SW 1271 (cell line): ENCODE data around the gene MYO1H.
"Not testable (repeated sequence)": the region's sequence is repeated elsewhere in the genome, so short reads cannot be mapped to it uniquely, and the experiment has no call there.

Experiments
- DNase-seq, 2 experiments: peaks; one replicate each; lab custom pipeline; 2025; lab: John Stamatoyannopoulos, UW

Gene MYO1H

DNA sequence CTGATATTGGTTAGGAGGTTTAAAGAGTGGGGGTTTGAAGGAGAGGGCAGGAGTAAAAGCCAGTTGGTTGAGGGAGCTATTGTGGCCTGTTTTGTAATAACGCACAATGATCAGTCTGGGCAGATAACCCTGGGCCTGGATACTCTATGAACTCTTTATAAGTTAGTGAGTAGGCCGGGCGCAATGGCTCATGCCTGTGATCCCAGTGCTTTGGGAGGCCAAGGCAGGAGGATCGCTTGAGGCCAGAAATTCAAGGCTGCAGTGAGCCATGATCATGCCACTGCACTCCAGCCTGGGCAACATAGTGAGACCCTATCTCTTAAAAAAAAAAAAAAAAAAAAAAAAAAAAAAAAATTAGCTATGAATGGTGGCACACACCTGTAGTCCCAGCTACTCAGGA lies 58.4 kb downstream of the MYO1H start:
- not testable (repeated sequence) for DNase-seq

- no peak for DNase-seq
These were observed 71.3 kb downstream of the MYO1H start for GRCh38 chr12:109418848-109419480.

DNA sequence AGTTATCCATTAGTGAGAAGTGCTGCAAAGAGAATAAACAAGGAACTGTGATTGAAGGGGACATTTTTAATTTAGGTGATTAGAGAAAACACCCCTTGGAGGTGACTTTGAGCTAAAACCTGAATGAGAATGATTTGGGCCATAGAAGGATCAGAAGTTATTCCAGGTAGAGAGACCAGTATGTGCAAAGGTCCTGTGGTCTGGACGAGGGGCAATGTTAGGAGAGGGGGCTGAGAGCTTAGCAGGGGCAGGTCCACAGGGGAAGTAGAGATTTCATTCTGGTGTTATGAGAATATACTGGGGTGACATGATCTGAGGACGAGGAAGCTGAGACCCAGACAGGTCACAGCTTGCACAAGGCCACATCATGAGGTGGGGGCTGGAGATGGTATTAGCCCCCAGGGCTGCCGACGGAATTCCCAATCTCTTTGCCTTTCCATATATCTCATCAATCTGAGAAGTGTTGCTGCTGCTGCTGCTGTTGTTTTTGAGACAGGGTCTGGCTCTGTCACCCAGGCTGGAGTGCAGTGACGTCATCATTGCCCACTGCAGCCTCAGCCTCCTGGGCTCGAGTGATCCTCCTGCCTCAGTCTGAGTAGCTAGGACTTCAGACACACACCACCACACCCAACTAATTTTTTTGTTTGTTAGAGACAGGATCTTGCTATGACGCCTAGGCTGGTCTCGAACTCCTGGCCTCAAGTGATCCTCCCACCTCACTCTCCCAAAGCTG lies 73.8 kb downstream of the MYO1H start:
- DNase-seq = no peak

DNA sequence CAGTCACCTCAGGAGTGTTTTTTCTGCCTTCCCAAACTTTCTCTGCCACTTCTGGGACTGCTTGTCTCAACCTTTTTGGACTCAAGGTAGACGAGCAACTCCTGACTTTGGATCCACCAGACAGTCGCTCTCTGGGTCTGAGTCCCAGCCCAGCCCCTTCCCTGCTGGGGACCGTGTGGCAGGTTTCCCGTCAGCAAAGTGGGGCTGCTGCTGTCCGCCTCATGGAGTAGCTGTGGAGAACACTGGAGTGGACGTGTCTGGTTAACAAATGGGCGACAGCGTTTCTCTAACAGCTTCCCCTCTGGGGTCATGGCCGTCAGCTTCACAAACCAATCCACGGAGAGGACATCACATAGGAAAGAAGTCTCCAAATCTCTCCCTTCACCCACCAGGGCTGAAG lies 74.6 kb downstream of the MYO1H start:
- no peak for DNase-seq

DNA sequence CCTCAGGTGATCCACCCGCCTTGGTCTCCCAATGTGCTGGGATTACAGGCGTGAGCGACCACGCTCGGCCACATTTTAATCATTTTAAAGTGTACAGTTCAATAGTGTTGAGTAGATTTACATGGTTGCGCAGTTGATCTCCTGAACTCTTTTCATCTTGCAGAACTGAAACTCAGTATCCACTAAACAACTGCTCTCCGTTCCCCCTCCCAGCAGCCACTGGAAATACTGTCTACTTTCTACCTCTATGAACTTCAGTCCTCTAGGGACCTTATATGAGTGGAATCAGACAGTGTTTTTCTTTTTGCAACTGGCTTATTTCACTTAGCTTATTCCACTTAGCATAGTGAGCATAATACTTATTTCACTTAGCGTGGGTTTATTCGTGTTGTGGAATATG lies 75.7 kb downstream of the MYO1H start:
- no peak for DNase-seq

GRCh38 chr12:109428037-109428629 lies 80.4 kb downstream of the MYO1H start:
- peak; percentile 22 to 73 for DNase-seq

GRCh38 chr12:109428804-109429203 lies 81.1 kb downstream of the MYO1H start:
- DNase-seq = not testable (repeated sequence)

- no peak for DNase-seq
These were observed 82.5 kb downstream of the MYO1H start for GRCh38 chr12:109430244-109430643.

- no peak for DNase-seq
These were observed 84.7 kb downstream of the MYO1H start for GRCh38 chr12:109432431-109432830.

- DNase-seq = peak; percentile 36 to 71
These were observed 85.2 kb downstream of the MYO1H start for GRCh38 chr12:109432842-109433304.

- no peak for DNase-seq
These were observed 85.9 kb downstream of the MYO1H start for GRCh38 chr12:109433618-109434017.

DNA sequence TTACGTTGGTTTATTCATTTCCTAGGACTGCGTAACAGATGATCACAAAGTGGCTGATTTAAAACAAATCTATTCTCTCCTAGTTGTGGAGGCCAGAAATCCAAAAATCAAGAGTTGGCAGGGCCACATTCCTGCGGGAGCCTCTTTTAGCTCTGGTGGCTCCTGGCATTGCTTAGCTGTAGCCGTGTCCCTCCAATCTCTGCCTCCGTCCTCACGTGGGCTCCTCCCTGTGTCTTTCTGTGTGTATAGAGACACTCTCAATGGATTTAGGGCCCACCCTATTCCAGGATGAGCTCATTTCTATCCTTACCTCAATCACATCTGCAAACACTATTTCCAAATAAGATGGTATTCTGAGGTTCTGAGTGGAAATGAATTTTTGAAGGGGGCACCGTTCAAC lies 86.9 kb downstream of the MYO1H start:
- DNase-seq = no peak

DNA sequence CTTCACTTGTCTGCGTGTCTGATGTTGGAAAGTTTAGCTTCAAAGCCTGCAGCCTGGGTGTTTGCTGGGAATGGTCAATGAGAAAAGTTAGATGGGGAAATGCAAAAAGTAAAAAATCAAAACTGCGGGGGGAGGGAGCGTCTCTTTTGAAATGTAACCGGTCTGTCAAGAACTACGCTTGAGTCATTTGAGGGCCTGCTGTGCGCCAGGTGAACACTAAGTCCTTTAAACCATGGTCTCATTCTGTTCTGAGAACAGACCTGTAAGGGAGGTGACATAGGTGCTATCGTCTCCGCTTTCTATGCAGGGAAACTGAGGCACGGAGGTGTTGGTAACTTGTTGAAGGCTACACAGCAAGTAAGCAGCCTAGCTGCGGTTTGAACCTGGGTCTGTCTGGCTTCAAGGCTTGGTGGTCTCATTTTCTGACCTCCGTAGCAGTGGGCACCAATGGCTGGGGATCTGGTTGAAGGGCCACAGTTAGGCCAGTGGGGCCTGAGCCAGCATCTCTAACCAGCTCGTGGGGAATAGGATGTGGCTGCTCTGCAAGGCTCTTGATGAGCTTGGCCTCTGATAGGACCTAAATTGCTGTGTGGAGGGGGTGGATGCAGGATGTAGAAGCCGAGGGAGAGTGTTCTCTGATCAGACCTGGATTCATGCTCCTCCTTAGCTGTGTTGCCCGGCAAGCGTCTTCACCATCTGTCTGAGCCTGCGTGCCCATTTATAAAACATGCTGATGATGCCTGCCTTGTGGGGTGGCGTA lies 87.9 kb downstream of the MYO1H start:
- DNase-seq = no peak

DNA sequence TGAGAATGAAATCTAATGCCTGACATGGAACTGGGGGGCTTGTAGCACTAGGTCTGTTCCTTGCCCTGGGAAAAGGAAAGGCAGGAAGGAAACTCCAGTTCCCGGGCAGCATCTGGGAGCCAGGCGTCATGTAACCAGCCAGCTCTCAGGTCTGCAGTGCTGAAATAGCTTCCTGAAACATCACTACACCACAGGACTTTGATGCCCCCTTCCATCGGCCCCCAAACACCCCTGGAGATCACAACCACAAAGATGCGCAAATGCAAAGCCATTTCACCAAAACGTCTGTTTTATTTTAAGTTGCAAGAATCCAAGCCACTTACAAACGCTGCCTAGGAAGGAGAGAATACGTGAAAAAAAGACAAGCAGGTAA lies 88.5 kb downstream of the MYO1H start:
- no peak for DNase-seq

GRCh38 chr12:109439181-109439580 lies 91.5 kb downstream of the MYO1H start:
- DNase-seq = no peak

DNA sequence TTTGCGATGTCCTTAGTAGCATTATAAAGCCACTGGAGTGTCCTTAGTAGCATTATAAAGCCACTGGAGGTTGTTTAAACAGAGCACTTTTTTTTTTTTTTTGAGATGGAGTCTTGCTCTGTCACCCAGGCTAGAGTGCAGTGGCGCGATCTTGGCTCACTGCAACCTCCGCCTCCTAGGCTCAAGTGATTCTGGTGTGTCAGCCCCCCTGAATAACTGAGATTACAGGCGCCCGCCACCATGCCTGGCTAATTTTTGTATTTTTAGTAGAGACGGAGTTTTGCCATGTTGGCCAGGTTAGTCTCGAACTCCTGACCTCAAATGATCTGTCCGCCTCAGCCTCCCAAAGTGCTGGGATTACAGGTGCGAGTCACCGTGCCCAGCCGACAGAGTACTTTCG lies 92.3 kb downstream of the MYO1H start:
- not testable (repeated sequence) for DNase-seq

- DNase-seq = no peak
These were observed 93.3 kb downstream of the MYO1H start for GRCh38 chr12:109440851-109441490.

DNA sequence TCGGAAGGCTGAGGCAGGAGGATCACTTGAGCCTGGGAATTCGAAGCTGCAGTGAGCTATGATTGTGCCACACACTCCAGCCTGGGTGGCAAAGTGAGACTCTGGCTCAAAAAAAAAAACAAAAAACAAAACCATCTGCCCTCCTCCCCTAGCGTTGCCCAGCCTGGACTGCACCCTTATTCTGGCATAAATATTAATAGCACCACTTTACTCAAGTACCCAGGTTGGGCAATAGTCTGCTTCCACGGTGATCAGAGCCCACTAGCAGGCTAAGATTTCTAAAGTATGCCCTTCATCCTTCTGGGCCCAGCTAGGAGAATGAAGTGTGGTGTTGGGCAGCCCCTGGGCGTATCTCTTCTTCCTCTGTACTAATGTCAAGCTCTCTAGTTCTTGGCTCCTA lies 96.1 kb downstream of the MYO1H start:
- DNase-seq = no peak

DNA sequence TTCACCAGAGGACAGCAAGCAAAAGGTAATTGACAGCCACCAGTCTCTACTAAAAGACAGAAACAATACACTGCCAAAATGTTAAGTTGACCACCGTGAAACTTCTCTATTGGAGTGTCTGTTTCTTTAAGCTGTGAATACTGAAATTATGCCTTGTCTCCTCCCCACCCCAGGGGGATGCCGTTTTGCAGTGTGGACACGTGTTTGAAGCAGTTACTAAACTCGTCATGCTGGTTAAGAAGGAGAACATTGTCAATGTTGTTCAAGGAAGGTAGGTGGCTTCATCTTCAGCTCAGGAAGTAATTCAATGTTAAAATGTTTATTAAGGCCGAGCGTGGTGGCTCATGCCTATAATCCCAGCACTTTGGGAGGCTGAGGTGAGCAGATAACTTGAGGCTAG lies 96.6 kb downstream of the MYO1H start:
- no peak for DNase-seq

DNA sequence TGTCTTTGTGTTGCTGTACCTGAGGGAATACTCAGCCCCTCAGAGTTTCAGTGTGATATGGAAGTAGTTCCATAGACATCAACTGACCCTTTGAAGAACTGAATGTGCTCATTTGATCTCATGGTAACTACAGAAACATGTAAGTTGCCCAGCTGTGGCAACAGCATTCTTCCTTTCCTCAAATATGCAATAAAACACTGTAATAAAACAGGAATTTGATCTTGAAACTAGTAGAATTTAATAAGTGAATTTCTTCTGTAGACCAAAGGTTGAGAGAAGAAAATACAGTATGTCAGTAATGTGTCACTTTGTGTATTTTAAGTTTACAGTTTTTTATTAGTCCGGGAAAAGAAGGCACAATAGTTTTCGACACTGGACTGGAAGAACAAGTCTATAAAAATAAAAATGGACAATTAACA lies 97.5 kb downstream of the MYO1H start:
- no peak for DNase-seq

- DNase-seq = no peak
These were observed 99.2 kb downstream of the MYO1H start for GRCh38 chr12:109446869-109447268.

GRCh38 chr12:109447482-109447881 lies 99.8 kb downstream of the MYO1H start:
- no peak for DNase-seq
